HCT116 (cell line): ENCODE data around the gene CFAP92. TPM values are rescaled to one million over a fixed set of nuclear protein-coding genes. Genes with fewer than 3 reads are reported as not detected.

Experiments used
- ATAC-seq: fragments of 200-7000 bp; cut with Tn5 transposase; 2 replicates; pipeline ENCODE4 v1.9.1; 2020; ENCODE audit warnings: mild to moderate bottlenecking, moderate library complexity
- BruUV-seq: library from RNA; stranded (reverse); fragments of 400-500 nt; replicated peaks from 2 replicates; lab custom pipeline; 2021; lab: Mats Ljungman, UMichigan
- CTCF ChIA-PET: fragments of 300-600 bp; sonication (Branson Sonifier 250); formaldehyde crosslinking; loops from one replicate; lab custom pipeline; 2021; ENCODE audit warnings: antibody characterized with exemption; lab: Charles Lee
- POLR2A ChIA-PET: fragments of 300-600, 350-600 bp; sonication (Branson Sonifier 250); formaldehyde crosslinking; loops from one replicate; lab custom pipeline; 2021; ENCODE audit warnings: antibody characterized with exemption; lab: Charles Lee
- RAD21 ChIA-PET, 2 experiments: fragments of 300-600 bp; sonication (Branson Sonifier 250); formaldehyde crosslinking; loops; one replicate each; lab custom pipeline; 2023; ENCODE audit warnings: low total read pairs in 2 of 2; ENCODE audit not compliant: uncharacterized antibody in 2 of 2, unreplicated experiment in 2 of 2, low non-redundant PET in 1 of 2; lab: Charles Lee
- DNase-seq: peaks from one replicate; pipeline ENCODE4 v3.0.0-alpha.2; 2010; ENCODE audit warnings: low read depth, low spot score
- H2AFZ ChIP-seq: fragments of 200-600 bp; shearing (Covaris generic), sonication (generic); 2 replicates; pipeline ENCODE4 v1.6.1; 2017; ENCODE audit warnings: low read depth, mixed run types, mixed read lengths, antibody characterized with exemption, low read length; ENCODE audit not compliant: poor library complexity, severe bottlenecking
- H3K27ac ChIP-seq: 2 replicates; pipeline ENCODE4 v1.5.1; 2012; ENCODE audit warnings: low read depth, low read length
- H3K27me3 ChIP-seq: fragments of 200-600 bp; sonication (generic); 2 replicates; pipeline ENCODE4 v1.6.1; 2016; ENCODE audit warnings: mixed run types, low read length, mixed read lengths; ENCODE audit not compliant: insufficient read depth
- H3K36me3 ChIP-seq, 2 experiments: fragments of 200-500 bp in 1 of 2; fragments of 200-600 bp in 1 of 2; sonication (Bioruptor generic) in 1 of 2; sonication (generic) in 1 of 2; 2 replicates each; pipeline versions ENCODE4 v1.5.1 to v1.6.1; 2014 to 2016; ENCODE audit warnings: low read length in 2 of 2, inconsistent platforms in 1 of 2, mixed read lengths in 1 of 2, mixed run types in 1 of 2; ENCODE audit not compliant: insufficient read depth in 2 of 2, control insufficient read depth in 1 of 2
- H3K4me1 ChIP-seq, 2 experiments: fragments of 200-600 bp in 1 of 2; sonication (generic) in 1 of 2; 2 replicates each; pipeline versions ENCODE4 v1.5.1 to v1.6.1; 2012 to 2017; ENCODE audit warnings: low read length in 2 of 2, inconsistent platforms in 1 of 2, mild to moderate bottlenecking in 1 of 2, mixed read lengths in 1 of 2, mixed run types in 1 of 2, moderate library complexity in 1 of 2; ENCODE audit not compliant: insufficient read depth in 2 of 2, control insufficient read depth in 1 of 2
- H3K4me2 ChIP-seq: fragments of 200-600 bp; sonication (generic); 2 replicates; pipeline ENCODE4 v1.6.1; 2017; ENCODE audit warnings: mixed run types, low read length, mixed read lengths
- H3K4me3 ChIP-seq, 2 experiments: fragments of 200-600 bp in 1 of 2; sonication (generic) in 1 of 2; replicated peaks in 1 of 2; 2 replicates each; pipeline ENCODE4 v1.5.1; 2011 to 2016; ENCODE audit warnings: low read length in 2 of 2, control low read depth in 1 of 2, low read depth in 1 of 2, mild to moderate bottlenecking in 1 of 2, mixed read lengths in 1 of 2, mixed run types in 1 of 2
- H3K79me2 ChIP-seq: fragments of 200-600 bp; sonication (generic); 2 replicates; pipeline ENCODE4 v1.6.1; 2017; ENCODE audit warnings: mild to moderate bottlenecking, mixed run types, low read length, moderate library complexity, mixed read lengths; ENCODE audit not compliant: insufficient read depth
- H3K9ac ChIP-seq: fragments of 200-600 bp; sonication (generic); 2 replicates; pipeline ENCODE4 v1.6.1; 2016; ENCODE audit warnings: low read length, mixed read lengths
- H3K9me2 ChIP-seq: fragments of 200-600 bp; sonication (generic), shearing (Covaris generic); 2 replicates; pipeline ENCODE4 v1.6.1; 2017; ENCODE audit warnings: mixed run types, mild to moderate bottlenecking, moderate library complexity; ENCODE audit not compliant: insufficient read depth
- H3K9me3 ChIP-seq, 2 experiments: fragments of 200-500 bp in 1 of 2; fragments of 200-600 bp in 1 of 2; sonication (Bioruptor generic) in 1 of 2; sonication (generic) in 1 of 2; 2 replicates each; pipeline ENCODE4 v1.6.1; 2014 to 2017; ENCODE audit warnings: low read length in 2 of 2, mixed read lengths in 2 of 2, inconsistent platforms in 1 of 2, low read depth in 1 of 2, mild to moderate bottlenecking in 1 of 2, mixed run types in 1 of 2, moderate library complexity in 1 of 2; ENCODE audit not compliant: control insufficient read depth in 1 of 2, insufficient read depth in 1 of 2
- H4K20me1 ChIP-seq: fragments of 200-600 bp; sonication (generic), shearing (Covaris generic); 2 replicates; pipeline ENCODE4 v1.6.1; 2017; ENCODE audit warnings: mixed run types, mild to moderate bottlenecking, moderate library complexity; ENCODE audit not compliant: insufficient read depth
- JUND ChIP-seq: IDR thresholded peaks from 2 replicates; pipeline ENCODE4 v1.6.1; 2012
- POLR2A ChIP-seq: IDR thresholded peaks from 2 replicates; pipeline ENCODE4 v1.7.0; 2011; ENCODE audit warnings: borderline replicate concordance; ENCODE audit not compliant: insufficient read depth, insufficient read length; ENCODE audit errors: extremely low read depth
- POLR2AphosphoS5 ChIP-seq: IDR thresholded peaks from 2 replicates; pipeline ENCODE4 v1.6.1; 2011; ENCODE audit warnings: mild to moderate bottlenecking, low read depth, low read length, moderate library complexity
- TCF7L2 ChIP-seq: IDR thresholded peaks from 2 replicates; pipeline ENCODE4 v1.7.0; 2011; ENCODE audit warnings: borderline replicate concordance, inconsistent platforms; ENCODE audit not compliant: insufficient read depth, insufficient read length; ENCODE audit errors: extremely low read depth
- ZFX ChIP-seq: fragments of 450-650 bp; IDR thresholded peaks from 2 replicates; pipeline ENCODE4 v1.6.1; 2017
- ZNF274 ChIP-seq: fragments of 200-500 bp; sonication (Bioruptor generic); IDR thresholded peaks from 2 replicates; pipeline ENCODE4 v1.6.1; 2014; ENCODE audit warnings: mild to moderate bottlenecking, low read depth, low read length, inconsistent platforms
- intact Hi-C: fragments of 100-400 bp; cut with micrococcal nuclease; formaldehyde crosslinking; loops from 2 replicates; pipeline ENCODE4 v1.10.0; 2022
- total RNA-seq: library from RNA; stranded (reverse); gene quantifications from one replicate; pipeline ENCODE4 v1.2.1, GENCODE V29; 2021; ENCODE audit not compliant: unreplicated experiment
- TF ChIP-seq, protein P1 (sequence below): IDR thresholded peaks from 2 replicates; pipeline ENCODE4 v1.6.1; 2011; ENCODE audit warnings: mild to moderate bottlenecking, low read length, moderate library complexity; ENCODE audit not compliant: insufficient replicate concordance; ENCODE audit errors: extremely low read depth
- TF ChIP-seq, protein P2 (sequence below): IDR thresholded peaks from 2 replicates; pipeline ENCODE4 v1.6.1; 2012
- TF ChIP-seq, protein P3 (sequence below), 3 experiments: fragments of 200-600 bp in 1 of 3; sonication (generic) in 1 of 3; IDR thresholded peaks in 2 of 3; conservative IDR thresholded peaks in 1 of 3; 2 replicates each; pipeline ENCODE4 v1.5.1; 2012 to 2017; ENCODE audit warnings: low read depth in 2 of 3, low read length in 2 of 3, antibody characterized with exemption in 1 of 3, borderline replicate concordance in 1 of 3, control low read depth in 1 of 3, mild to moderate bottlenecking in 1 of 3, mixed read lengths in 1 of 3, mixed run types in 1 of 3, moderate library complexity in 1 of 3; ENCODE audit not compliant: insufficient read depth in 1 of 3

Gene CFAP92
- total RNA-seq, 1 experiment from 2014 or later = 3.6 TPM

DNA sequence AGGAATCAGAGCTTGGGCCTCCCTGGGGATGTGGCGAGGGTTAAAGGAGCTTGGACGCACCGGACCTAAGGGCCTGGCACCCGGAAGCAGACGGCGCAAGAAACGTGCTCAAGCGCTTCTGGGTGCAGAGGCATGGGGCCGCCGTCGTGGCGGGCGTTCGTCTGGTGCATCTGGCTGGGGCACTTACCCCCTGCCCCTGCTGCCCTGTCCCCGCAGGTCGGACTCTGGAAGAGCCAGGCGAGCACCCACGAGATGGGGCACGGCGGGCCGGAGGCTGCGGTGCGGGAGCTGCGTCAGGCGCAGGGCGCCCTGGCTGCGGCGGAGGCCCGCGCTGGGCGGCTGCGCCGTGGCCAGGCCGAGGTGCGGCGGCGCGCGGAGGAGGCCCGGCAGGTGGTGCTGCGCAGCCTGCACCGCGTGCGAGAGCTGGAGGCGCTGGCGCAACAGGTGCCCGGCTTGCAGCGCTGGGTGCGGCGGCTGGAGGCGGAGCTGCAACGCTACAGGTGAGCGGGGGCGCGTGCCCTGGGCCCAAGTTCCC is 9.8 kb upstream of the CFAP92 start:
- peak; percentile 65 for DNase-seq
- intact Hi-C loops = no loop called here
- Histone ChIP-seq H3K4me3 (peak overlapping the region; percentile 49 to 54), H3K36me3 (no peaks in the 10 kb centered on the region), H3K9me3 (no peaks in the 10 kb centered on the region)
- CTCF ChIA-PET = interaction anchor here (0.8 to 1.5 kb wide), 7 partner anchors 9 to 246 kb away, joined by 3 to 11 read pairs (median 3); partner anchors contain the start of genes COPG1 and RAB43
- RAD21 ChIA-PET = interaction anchor here (1.0 to 1.5 kb wide), 3 partner anchors 10 to 243 kb away, joined by 3 to 4 read pairs (median 3); partner anchors contain the start of gene CFAP92 (in 1 of the 2)
- BruUV-seq = no TSS peak
- TF ChIP-seq POLR2AphosphoS5 (peak; percentile 76), TCF7L2 (peak; percentile 40), POLR2A (peak; percentile 89), ZNF274 (no peak), JUND (no peak), ZFX (peak; percentile 98)
- TF ChIP-seq, protein P1, sequence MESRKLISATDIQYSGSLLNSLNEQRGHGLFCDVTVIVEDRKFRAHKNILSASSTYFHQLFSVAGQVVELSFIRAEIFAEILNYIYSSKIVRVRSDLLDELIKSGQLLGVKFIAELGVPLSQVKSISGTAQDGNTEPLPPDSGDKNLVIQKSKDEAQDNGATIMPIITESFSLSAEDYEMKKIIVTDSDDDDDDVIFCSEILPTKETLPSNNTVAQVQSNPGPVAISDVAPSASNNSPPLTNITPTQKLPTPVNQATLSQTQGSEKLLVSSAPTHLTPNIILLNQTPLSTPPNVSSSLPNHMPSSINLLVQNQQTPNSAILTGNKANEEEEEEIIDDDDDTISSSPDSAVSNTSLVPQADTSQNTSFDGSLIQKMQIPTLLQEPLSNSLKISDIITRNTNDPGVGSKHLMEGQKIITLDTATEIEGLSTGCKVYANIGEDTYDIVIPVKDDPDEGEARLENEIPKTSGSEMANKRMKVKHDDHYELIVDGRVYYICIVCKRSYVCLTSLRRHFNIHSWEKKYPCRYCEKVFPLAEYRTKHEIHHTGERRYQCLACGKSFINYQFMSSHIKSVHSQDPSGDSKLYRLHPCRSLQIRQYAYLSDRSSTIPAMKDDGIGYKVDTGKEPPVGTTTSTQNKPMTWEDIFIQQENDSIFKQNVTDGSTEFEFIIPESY = peak; percentile 28
- TF ChIP-seq, protein P2, sequence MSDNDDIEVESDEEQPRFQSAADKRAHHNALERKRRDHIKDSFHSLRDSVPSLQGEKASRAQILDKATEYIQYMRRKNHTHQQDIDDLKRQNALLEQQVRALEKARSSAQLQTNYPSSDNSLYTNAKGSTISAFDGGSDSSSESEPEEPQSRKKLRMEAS = peak; percentile 96
- TF ChIP-seq, protein P3, sequence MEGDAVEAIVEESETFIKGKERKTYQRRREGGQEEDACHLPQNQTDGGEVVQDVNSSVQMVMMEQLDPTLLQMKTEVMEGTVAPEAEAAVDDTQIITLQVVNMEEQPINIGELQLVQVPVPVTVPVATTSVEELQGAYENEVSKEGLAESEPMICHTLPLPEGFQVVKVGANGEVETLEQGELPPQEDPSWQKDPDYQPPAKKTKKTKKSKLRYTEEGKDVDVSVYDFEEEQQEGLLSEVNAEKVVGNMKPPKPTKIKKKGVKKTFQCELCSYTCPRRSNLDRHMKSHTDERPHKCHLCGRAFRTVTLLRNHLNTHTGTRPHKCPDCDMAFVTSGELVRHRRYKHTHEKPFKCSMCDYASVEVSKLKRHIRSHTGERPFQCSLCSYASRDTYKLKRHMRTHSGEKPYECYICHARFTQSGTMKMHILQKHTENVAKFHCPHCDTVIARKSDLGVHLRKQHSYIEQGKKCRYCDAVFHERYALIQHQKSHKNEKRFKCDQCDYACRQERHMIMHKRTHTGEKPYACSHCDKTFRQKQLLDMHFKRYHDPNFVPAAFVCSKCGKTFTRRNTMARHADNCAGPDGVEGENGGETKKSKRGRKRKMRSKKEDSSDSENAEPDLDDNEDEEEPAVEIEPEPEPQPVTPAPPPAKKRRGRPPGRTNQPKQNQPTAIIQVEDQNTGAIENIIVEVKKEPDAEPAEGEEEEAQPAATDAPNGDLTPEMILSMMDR (IDR thresholded peaks at IDR 0.05 in 2 of 3, conservative IDR thresholded peaks at IDR 0.05 in 1 of 3; ENCODE audit: borderline replicate concordance in 1 of 3, insufficient read depth in 1 of 3, low read depth in 2 of 3, low read length in 2 of 3) = 0 out of 6 replicates have a peak, but pooled peaks of 2 of the 3 experiments have one; percentile 16 to 17
- TF ChIP-seq, all 23 proteins: peak for 7
- Histone ChIP-seq H2AFZ (peak overlapping the region; percentile 63), H3K27me3 (no peaks in the 10 kb centered on the region), H3K9me2 (no peaks in the 10 kb centered on the region), H4K20me1 (no peaks in the 10 kb centered on the region), H3K4me1 (peaks cover 11 to 18% of the 10 kb centered on the region in 2 experiments; a peak in 3 of 4 replicates), H3K27ac (peak overlapping the region; percentile 68), H3K79me2 (no peaks in the 10 kb centered on the region), H3K4me2 (peak overlapping the region; percentile 83), H3K9ac (peak overlapping the region; percentile 69)
- POLR2A ChIA-PET = interaction anchor here (0.9 to 1.5 kb wide), 7 partner anchors 9 to 310 kb away, joined by 3 to 10 read pairs (median 4); partner anchors contain the start of gene CFAP92
- ATAC-seq = peak; percentile 96
